ENCODE results near the gene ANKRD65. TPM values are rescaled to one million over a fixed set of nuclear protein-coding genes. Genes with fewer than 3 reads are reported as not detected.
A peak's percentile ranks its signal among the peaks of the same experiment; 100 is the strongest.

Gene ANKRD65
- total RNA-seq, 1 experiment from 2014 or later = not detected

GRCh38 chr1:1407636-1408318 is 13.3 kb downstream of the ANKRD65 start:
- no peak for TF ChIP-seq EZH2 (IDR thresholded peaks at IDR 0.05; ENCODE audit: borderline replicate concordance, low read depth, low read length, poor library complexity, severe bottlenecking)
- DNase-seq (ENCODE audit: low spot score) = peak; percentile 55
- peak overlapping the region; percentile 98 for H3K4me3 ChIP-seq (ENCODE audit: low read depth, low read length, poor library complexity, severe bottlenecking)
- BruUV-seq (replicated peaks) = no TSS peak
- no peaks in the 10 kb centered on the region for H3K27me3 ChIP-seq (replicated peaks; ENCODE audit: insufficient read depth, low read depth, low read length, poor library complexity)
- peaks cover 19% of the 10 kb centered on the region for H3K4me1 ChIP-seq (ENCODE audit: insufficient read depth, low read length, poor library complexity, severe bottlenecking)
- ChIA-PET CTCF (interaction anchor here (0.6 to 1.0 kb wide), 2 partner anchors 12 to 99 kb away, joined by 4 to 6 read pairs; no protein-coding TSS in a partner anchor), POLR2A (ENCODE audit: low non-redundant PET) (interaction anchor here (1.0 kb wide), 1 partner anchor 33 kb away, joined by 3 read pairs; the partner anchor contains the start of gene AURKAIP1)
- H3K36me3 ChIP-seq (ENCODE audit: insufficient read depth, low read length, poor library complexity, severe bottlenecking) = peaks cover 30% of the 10 kb centered on the region
- H3K27ac ChIP-seq (ENCODE audit: low read depth, low read length, poor library complexity, severe bottlenecking) = peak overlapping the region; percentile 94
- intact Hi-C loops (cut with micrococcal nuclease; ENCODE audit: unreplicated experiment) = loop anchor here (1.0 kb wide), 1 partner anchor 32 kb away; the partner anchor contains the start of gene AURKAIP1
- H3K9me3 ChIP-seq (ENCODE audit: low read depth, low read length, poor library complexity, severe bottlenecking) = no peaks in the 10 kb centered on the region

- Histone ChIP-seq H3K4me3 (ENCODE audit: low read depth, low read length, poor library complexity, severe bottlenecking) (peak within 1 kb of the TSS; percentile 98), H3K9me3 (ENCODE audit: low read depth, low read length, poor library complexity, severe bottlenecking) (no peaks in the 10 kb centered on the region), H3K4me1 (ENCODE audit: insufficient read depth, low read length, poor library complexity, severe bottlenecking) (peaks cover 19% of the 10 kb centered on the region), H3K27me3 (replicated peaks; ENCODE audit: insufficient read depth, low read depth, low read length, poor library complexity) (no peaks in the 10 kb centered on the region), H3K36me3 (ENCODE audit: insufficient read depth, low read length, poor library complexity, severe bottlenecking) (peaks cover 36% of the 10 kb centered on the region), H3K27ac (ENCODE audit: low read depth, low read length, poor library complexity, severe bottlenecking) (peak within 1 kb of the TSS; percentile 94)
- ChIA-PET POLR2A (ENCODE audit: low non-redundant PET) (interaction anchor here (1.0 kb wide), 1 partner anchor 32 kb away, joined by 3 read pairs; the partner anchor contains the start of gene AURKAIP1), CTCF (interaction anchor here (1.0 kb wide), 1 partner anchor 13 kb away, joined by 4 read pairs; no protein-coding TSS in a partner anchor)
- TF ChIP-seq CTCF (conservative IDR thresholded peaks at IDR 0.05; ENCODE audit: low read depth, low read length) (no peak), EZH2 (IDR thresholded peaks at IDR 0.05; ENCODE audit: borderline replicate concordance, low read depth, low read length, poor library complexity, severe bottlenecking) (no peak)
- peak; percentile 96 for DNase-seq (ENCODE audit: low spot score)
- intact Hi-C loops (cut with micrococcal nuclease; ENCODE audit: unreplicated experiment) = loop anchor here (1.0 kb wide), 1 partner anchor 32 kb away; the partner anchor contains the start of gene AURKAIP1
- BruUV-seq (replicated peaks) = no TSS peak
Measured at GRCh38 chr1:1406821-1407635, 14.0 kb downstream of the ANKRD65 start, which contains the start of gene MRPL20. Gene MRPL20, minus strand, starts transcription at chr1:1407293. Its CDS starts 76 bp downstream, at chr1:1407217.

- no peak for TF ChIP-seq EZH2 (IDR thresholded peaks at IDR 0.05; ENCODE audit: borderline replicate concordance, low read depth, low read length, poor library complexity, severe bottlenecking)
- no peak for TF ChIP-seq CTCF (conservative IDR thresholded peaks at IDR 0.05; ENCODE audit: low read depth, low read length)
- intact Hi-C loops (cut with micrococcal nuclease; ENCODE audit: unreplicated experiment) = no loop called here
- DNase-seq (ENCODE audit: low spot score) = no peak
- no TSS peak for BruUV-seq (replicated peaks)
- ChIA-PET CTCF (no interaction called here), POLR2A (ENCODE audit: low non-redundant PET) (no interaction called here)
- Histone ChIP-seq H3K27me3 (replicated peaks; ENCODE audit: insufficient read depth, low read depth, low read length, poor library complexity) (no peaks in the 10 kb centered on the region), H3K4me1 (ENCODE audit: insufficient read depth, low read length, poor library complexity, severe bottlenecking) (peaks cover 19% of the 10 kb centered on the region), H3K36me3 (ENCODE audit: insufficient read depth, low read length, poor library complexity, severe bottlenecking) (peaks cover 43% of the 10 kb centered on the region), H3K9me3 (ENCODE audit: low read depth, low read length, poor library complexity, severe bottlenecking) (no peaks in the 10 kb centered on the region), H3K4me3 (ENCODE audit: low read depth, low read length, poor library complexity, severe bottlenecking) (peak overlapping the region; percentile 98), H3K27ac (ENCODE audit: low read depth, low read length, poor library complexity, severe bottlenecking) (peak overlapping the region; percentile 94)
Measured at GRCh38 chr1:1406101-1406820, 14.8 kb downstream of the ANKRD65 start.
